NCI-H1694 treated with DMSO at 0.1 percent for 48 hours (cell line): Measurements from ENCODE around the gene ICA1.
"Not testable (repeated sequence)": the region's sequence is repeated elsewhere in the genome, so short reads cannot be mapped to it uniquely, and the experiment has no call there.

Source experiments
- DNase-seq: peaks from one replicate; lab custom pipeline; 2025; lab: John Stamatoyannopoulos, UW

The ICA1 gene

DNA sequence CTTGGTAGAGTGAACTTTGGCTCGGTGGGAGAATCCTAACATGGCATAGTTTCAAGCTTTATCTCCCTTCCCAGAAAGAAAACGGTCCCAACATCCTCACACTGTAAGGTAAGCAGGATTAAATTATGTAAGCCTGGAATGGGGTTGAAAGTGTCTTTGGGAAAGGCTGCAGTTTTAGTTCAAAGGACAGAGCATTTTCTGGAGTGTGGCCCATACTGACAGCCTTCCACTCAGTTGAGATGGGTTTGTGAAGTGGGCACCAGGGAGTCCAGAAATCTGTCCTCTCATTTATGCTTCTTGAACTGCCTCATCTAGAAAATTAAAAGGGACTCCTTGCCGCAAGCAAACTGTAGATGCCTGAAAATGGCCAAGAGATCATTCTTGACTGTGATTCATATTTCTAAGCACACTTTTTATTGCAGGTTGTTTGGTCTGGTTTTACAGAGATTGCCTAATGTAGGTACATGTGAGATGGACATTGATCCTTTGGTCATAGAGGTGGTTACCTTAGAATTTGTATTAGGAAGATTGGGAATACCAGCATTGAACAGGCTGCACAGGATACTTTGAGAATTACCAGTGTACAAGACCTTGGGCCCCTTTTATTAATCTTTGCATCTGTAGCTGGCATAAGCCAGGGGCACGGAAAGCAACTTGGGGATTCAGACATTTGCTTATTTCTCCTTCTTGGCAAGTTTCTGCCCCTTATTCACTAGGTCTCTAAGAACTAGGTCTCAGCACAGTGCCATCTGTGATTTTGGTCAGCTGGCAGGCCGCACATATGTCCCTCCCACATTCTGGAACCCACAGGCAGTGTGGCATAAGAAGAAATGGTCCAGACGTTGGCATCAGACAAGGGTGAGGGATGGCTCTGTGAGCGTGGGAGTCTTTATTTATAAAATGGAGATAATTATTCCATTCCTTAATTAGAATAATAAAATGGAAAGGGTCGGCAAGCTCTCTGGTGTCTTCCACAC lies 167.5 kb downstream of the ICA1 start:
- no peak for DNase-seq

DNA sequence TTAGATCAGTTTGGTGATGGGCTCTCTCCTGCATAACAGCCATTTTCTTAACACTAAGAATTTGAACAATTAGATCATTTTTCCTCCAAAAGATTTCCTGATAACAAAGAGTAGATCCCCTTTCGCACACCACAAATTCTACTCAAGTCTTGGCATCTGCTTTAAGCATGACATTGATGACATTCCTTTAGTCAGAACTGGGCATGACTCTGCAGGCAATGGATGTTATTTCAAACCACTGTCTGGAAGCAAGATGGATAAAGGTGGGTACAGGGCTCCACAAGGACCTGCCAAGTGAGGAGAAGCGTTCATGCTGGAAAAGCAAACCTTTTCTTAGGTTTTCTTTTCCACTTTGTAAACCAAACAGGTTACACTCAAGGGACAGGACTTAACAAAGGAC lies 169.8 kb downstream of the ICA1 start:
- no peak for DNase-seq

DNA sequence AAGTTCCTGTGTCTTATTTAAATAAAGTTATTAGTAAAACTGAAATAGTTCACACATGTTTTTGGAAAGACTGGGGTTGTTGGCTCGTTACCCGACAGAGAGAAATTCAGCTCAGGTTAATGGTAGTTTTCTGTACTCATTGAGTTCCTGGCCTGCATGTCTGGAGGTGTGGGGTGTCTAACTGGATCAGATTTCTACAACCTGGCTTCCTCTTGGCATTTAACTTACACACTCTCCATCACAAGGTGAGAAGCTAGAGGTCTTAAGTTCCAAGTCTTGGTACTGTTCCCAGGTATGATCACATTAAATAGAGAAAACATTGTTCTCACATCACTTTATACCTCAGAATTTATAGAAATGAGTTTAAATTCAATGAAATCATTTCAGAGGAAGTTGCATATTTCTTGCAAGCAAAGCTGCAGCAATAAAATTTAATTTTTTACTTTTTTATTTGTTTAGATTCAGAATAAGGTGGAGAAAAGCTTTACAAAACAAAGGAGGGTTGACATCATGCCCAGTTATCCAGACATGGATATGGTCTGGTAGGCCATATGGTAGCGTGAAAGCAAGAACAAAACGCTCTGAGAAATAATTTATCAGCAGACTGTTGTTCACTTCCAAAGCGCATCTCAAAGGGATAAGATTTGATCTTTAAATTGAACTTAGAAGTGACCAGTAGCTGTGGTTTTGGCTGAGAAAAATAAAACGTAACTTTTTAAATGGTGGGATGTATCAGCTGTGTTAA lies 172.8 kb downstream of the ICA1 start:
- no peak for DNase-seq

DNA sequence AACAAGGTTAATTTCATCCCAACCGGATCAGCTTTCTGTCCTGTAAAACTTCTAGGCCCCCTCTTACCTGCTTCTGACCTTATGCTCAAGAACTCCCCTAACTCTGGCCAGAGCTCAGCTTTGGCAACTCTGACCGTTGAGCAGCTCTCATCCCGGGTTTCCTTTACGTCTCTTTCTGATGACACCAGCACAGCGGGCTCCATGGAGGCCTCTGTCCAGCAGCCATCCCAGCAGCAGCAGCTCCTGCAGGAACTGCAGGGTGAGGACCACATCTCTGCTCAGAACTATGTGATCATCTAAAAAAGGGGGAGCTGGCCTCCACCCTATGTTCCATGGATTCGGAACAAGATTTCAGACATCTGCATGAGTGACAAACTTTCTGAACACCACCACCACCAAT lies 175.7 kb downstream of the ICA1 start:
- DNase-seq: no peak

DNA sequence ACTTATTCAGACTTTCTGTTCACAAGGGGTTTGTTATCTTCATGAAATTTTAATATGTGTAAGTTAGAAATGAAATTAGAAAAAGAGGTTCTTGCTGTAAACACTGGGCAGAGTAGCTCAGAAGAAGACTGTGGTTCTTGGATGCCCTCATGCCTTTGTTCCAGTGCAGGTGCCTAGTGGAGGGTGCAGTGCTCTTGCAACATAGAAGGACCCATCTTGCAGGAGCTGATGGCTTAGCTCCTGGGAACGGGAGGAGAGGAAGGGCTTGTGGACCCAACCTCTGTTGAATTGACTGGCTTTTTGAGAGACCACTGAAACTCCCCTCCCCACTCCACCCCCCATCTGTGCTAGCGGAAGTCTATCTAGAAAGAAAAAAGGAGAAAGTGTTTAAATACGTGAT lies 176.5 kb downstream of the ICA1 start:
- no peak for DNase-seq

DNA sequence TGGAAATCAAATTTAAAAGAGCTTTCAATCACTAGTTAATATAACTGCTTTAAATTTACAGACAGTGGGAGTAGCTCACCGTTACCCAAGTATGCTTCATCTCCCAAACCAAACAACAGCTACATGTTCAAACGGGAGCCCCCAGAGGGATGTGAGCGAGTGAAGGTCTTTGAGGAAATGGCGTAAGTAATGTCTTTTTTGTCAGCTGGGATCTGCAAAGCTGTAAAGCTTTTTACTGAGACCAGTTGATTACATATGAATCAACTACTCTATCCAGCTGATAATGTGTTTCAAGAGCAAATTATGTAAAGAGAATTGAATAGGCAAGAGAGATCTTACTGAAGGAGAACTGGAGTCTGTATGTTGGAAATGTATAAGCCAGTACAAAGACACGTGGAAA lies 177.1 kb downstream of the ICA1 start:
- DNase-seq: no peak

DNA sequence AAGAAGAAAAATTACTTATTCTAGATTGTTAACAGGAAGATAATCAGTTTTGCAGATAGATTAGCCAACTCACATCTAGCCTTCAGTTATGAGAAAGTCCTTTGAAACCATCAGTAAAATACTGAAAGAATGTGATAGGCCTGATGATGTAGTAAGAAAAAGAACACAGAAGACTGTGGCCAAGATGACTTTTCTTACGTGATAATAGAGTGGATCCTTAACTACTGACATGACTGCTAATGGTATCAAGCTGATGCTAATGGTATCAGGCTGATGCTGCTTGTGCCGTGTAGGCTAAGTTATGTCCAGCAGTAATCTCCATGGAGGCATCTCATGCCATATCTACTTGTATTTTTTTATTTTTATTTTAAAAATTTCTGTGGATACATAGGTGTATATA lies 179.2 kb downstream of the ICA1 start:
- no peak for DNase-seq

DNA sequence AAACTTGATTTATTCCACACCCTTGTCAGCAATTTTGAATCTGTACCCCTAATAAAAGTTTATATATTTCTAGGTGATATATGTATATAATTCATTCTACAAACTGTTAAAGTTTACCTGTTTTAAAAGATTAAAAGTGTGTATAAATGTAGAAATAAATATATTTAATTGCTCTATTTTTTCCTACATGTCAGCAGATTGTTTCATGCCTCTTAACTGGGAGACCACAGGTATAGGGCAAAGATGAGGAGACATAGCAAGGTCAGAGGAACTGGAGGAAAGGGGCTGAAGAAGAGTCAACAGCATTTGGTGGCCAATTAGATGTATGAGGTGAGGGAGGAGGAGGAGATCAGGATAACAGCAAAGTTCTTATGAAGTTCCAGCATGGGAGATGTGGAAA lies 183.5 kb downstream of the ICA1 start:
- no peak for DNase-seq

DNA sequence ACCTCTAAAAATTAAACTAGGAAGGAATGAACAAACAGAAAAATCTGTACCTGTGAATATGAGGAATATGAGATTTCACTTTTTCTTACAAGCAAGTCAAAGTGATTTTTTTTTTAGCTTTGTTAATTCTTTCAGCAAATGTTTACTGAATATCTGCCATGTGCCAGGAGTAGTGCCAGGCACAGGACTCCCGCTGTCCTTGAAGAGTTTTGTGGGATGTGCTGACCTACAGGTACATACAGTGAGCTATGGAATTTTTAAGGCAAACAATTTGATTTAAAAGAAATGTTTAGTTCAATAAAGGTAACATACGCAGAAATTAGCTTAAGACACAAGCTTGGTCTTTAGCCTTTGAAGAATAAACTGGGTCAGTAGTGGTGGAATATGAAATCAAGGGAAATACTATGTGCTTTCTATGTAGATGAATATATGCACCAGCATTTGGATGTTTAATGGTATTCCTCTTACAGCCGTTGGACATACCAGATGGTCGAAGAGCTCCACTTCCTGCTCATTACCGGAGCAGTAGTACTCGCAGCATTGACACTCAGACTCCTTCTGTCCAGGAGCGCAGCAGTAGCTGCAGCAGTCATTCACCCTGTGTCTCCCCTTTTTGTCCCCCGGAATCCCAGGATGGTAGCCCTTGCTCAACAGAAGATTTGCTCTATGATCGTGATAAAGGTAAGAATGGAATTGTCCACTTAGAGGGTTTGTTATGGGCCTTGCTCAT lies 191.4 kb downstream of the ICA1 start:
- peak; percentile 33 for DNase-seq

DNA sequence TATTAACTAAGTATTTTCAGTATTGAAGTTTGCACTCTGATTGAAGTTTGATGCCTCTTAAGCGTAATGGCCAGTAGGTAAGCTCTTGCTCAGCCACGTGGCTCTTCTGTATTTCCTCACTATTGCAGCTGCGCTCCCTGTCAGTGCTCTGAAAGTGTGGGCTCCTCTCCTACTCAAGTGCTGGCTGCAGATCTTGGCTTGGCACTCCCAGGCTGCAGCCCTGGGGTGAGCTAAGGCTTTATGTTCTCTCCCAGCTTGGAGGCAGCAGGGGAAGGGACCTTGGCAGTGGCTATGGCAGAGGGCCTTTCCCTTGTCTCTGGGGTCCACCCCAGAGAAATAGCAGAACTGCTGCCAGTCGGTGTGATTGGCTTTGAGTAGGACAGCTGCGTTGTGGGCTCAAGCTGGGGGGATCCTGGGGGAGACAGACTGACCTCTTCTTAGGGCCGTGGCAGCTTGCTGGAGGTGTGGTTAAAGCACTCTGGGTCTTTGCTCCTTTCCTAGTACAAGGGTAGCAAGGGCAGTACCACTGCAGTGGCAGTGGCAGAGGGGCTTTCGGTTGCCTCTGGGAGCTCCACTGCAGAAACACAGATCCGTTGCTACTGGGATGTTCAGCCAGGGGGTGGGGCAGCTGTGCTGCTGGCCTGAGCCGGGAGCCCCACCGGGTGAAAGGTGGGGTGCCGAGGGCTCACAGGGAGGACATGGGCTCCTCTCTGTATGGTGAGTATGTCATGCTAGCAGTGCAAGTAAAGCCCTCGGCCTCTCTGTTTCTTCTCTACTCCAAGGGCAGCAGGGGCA lies 192.9 kb downstream of the ICA1 start:
- DNase-seq: no peak

DNA sequence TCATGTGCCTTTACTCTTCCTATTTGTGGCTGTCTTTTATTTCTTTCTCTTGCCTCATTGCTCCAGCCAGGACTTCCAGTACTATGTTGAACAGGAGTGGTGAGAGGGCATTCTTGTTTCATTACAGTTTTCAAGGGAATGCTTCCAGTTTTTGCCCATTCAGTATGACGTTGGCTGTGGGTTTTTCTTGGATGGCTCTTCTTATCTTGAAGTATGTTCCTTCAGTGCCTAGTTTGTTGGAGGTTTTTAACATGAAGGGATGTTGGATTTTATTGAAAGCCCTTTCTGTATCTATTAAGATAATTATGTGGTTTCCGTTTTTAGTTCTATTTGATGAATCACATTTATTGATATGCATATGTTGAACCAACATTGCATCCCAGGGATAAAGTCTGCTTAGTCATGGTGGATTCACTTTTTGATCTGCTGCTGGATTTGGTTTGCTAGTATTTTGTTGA lies 196.6 kb downstream of the ICA1 start:
- no peak for DNase-seq

DNA sequence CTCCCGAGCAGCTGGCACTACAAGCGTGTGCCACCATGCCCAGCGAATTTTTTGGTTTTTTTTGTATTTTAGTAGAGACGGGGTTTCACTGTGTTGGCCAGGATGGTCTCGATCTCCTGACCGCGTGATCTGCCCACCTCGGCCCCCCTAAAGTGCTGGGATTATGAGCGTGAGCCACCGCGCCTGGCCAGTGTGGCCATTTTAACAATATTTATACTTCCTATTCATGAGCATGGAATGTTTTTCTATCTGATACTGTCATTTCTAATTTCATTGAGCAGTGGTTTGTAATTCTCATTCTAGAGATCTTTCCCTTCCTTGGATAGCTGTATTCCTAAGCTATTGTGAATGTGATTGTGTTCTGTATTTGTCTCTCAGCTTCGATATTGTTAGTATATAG lies 197.1 kb downstream of the ICA1 start:
- no peak for DNase-seq

DNA sequence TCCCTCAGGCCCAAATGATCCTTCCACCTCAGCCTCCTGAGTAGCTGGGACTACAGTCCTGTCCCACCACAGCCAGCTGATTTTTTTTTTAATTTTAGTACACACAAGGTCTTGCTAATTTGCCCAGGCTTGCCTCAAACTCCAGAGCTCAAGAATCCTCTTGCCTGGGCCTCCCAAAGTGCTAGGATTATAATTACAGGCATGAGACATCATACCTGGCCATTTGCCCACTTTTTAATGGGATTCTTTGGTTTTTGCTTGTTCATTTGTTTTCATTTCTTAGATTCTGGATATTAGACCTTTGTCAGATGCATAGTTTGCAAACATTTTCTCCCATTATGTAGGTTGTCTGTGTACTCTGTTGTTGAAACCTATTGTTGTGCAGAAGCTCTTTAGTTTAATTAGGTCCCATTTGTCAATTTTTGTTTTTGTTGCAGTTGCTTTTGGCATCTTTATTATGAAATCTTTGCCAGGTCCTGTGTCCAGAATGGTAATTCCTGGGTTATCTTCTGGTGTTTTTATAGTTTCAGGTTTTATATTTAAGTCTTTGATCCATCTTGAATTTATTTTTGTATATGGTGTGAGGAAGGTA lies 198.2 kb downstream of the ICA1 start:
- DNase-seq: no peak

DNA sequence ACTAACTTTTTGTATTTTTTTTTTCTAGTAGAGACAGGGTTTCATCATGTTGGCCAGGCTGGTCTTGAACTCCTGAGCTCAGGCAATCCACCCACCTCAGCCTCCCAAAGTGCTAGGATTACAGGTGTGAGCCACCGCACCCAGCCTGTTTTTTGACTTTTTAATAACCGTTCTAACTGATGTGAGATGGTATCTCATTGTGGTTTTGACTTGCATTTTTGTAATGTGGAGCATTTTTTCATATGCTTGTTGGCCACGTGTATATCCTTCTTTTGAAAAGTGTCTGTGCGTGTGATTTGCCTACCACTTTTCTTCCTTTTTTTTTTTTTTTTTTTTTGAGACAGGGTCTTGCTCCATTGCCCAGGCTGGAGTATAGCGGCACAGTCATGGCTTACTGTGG lies 198.7 kb downstream of the ICA1 start:
- not testable (repeated sequence) for DNase-seq
